Endometrium (tissue), 2 donors: ENCODE results near the gene UQCRH.
"Not testable (repeated sequence)": the region's sequence is repeated elsewhere in the genome, so short reads cannot be mapped to it uniquely, and the experiment has no call there.

ENCODE experiments used
- FAIRE-seq: peaks from 2 replicates; lab custom pipeline; 2012; peaks lifted over from hg19 to GRCh38; lab: Jason Lieb, UNC
- donor health status: control.
- donor health status: control.

UQCRH gene

DNA sequence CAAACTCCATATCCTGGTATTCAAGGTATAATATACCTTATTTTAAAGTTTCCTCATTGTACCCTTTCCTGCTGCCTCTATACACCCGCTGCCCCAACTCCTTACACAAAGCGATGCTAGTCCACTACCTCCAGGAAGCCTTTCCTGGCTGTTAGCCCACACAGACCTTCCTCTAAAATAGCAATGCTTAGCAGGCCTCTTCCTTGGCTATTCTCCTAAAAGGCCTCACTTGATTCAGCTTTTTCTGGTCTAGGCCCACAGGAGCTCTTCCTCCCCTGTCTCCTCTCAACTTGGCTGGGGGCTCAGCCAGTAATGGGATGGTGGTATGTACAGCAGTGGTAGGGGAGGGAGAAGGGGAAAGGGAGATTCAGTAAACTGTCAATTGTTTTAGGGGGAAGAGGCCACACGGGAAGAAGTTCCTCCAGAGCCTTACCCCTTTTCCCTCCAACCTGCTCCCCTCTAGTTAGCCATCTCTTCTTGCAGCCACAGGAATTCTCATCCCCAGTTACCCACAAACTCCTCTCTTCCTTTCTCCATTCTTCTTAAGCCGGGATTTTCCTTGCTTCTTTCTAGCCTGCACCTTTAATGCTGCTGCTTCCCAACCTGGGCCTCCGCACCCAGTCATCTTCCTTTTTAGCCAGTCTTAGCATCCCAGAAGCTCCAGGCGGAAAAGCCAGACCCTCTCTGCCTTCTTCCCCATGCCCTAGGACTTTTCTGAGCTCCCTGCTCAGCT is 2.7 kb upstream of the UQCRH start:
- no peak for FAIRE-seq

DNA sequence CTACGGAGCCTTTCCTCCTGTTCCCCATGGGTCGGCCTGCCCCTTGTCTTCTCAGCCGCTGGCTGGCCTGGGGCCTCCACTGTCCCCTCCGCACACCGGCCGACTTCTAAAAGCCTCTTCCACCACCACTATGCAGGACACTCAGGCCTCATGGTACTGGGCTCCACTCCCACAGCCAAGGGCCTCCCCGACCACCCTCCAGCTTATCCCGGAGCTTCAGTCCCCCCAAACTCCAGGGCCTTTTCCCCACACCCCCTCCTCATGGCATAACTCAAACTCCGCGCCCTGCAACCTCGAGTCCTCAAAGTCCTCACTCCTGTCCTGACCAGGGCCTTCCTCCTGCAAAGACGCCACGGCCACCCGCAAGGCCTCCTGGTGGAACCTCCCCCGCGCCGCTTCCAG is 2.1 kb upstream of the UQCRH start:
- no peak for FAIRE-seq

DNA sequence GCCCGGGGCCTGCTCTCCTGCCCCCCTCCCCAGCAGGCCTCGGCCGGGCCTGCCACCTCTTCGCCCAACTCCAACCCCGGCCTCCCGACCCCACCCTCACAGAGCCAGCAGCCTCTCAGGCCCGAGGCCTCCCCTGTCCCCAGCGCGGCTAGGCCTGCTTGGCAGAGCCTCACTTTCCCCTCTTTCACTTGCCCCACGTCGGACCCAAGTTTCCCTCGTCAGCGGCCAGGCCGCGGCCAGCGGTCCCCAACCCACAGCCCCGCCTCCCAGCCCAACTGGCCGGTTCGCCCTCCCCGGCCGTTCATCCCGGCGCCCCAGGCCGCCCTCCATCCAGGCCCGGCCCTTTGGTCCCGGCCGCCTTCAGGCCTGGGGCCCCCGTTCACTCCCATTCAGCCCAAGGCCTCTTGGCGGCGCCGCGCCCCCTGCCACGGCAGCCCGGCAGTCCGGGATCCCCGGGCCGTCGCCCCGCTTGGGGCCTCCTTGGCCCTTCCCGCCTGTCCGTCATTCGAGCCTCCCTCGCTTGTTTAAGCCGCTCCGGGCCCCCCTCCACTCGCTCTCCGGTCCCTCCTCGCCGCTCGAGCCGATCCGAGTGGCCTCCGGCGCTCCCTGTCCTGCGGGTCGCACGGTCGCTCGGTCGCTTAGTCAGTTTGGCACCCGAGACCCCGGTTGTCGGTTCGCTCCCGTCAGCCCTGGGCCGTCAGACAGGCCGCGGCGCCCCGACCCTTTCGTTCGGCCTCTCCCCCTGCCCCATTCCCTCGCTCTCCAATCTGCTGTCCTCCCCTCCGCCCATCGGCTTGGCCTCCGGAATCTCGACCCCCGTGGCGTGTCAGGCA is 1.5 kb upstream of the UQCRH start:
- no peak for FAIRE-seq

DNA sequence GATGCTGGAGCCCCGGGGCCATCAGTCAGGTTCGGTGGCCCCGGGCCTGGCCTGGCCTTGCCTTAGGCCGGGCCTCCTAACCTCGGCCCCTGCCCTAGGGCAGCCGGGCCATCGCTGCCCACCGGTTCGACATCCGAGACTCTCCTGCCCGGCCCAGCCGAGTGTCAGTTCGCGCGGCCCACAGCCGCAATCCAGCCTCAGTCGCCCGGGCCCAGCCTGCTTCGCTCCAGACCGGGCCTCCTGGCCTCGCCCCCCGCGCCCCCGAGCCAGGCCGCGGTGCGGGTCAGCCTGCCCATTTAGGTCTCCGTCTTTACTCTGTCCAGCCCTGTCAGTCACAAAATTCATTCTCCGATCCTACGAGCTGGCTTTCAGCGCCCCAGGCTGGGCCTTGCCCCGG is 859 bp upstream of the UQCRH start:
- FAIRE-seq: no peak

DNA sequence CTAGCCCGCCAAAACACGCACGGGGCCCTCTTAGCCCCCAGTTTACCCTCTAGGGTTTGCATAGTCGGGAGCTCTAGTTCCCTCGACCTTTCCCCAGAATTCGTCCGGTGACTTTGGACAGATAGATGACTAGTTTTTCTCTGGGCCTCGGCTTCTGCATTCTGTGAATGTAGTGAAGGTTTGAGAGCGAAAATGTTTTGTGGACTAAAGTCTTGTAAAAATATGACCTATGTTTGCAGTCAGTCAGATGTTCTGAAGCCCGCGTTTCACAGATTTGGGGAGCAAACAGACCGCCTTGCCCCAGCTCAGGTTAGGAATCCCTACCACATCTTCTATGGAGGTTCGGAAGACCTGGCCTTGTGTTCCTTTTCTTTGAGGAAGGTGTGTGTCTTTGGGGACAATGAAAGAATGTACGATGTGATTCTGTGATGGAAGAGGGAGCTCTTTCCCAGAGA is 401 bp downstream of the UQCRH start:
- no peak for FAIRE-seq

DNA sequence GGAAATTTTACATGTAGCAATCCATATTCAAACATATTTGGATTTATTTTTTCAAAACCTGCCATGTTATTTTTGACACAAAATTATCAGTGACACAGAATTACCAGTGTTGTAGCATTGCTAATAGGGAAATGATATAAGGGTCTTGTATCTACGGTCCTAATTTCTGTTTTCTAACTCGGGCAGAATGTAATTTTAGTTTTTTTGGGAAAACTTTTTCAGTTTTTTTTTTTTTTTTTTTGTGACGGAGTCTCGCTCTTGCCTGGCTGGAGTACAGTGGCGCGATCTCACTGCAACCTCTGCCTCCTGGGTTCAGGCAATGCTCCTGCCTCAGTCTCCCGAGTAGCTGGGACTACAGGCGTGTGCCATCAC is 2.6 kb downstream of the UQCRH start:
- no peak for FAIRE-seq

DNA sequence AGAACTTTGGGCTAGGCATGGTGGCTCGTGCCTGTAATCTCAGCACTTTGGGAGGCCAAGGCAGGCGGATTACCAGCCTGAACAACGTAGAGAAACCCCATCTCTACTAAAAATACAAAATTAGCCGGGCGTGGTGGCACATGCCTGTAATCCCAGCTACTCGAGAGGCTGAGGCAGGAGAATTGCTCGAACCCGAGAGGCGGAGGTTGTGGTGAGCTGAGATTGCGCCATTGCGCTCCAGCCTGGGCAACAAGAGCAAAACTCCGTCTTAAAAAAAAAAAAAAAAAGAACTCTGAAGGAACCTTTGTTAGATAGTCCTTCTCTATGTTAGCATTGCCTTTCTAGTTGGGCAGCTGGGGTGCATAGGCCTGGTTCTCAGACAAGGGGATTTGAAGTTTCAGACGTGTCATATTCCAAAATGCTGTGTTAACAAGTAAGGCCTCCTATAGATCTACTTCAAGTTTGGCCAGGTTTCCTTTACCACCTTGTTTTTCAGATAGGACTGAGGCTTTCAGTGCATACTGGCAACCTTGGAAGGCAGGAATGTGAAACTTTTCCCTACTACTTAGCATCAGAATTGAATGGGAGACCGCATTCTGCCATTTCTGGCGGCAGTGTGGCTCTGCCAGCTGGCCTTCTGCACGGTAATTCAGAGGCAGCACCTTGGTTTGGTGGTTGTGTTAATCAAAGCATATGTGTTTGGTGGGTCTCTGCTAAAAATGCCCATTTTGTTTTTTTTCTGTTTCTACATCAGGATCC is 6.1 kb downstream of the UQCRH start:
- no peak for FAIRE-seq

DNA sequence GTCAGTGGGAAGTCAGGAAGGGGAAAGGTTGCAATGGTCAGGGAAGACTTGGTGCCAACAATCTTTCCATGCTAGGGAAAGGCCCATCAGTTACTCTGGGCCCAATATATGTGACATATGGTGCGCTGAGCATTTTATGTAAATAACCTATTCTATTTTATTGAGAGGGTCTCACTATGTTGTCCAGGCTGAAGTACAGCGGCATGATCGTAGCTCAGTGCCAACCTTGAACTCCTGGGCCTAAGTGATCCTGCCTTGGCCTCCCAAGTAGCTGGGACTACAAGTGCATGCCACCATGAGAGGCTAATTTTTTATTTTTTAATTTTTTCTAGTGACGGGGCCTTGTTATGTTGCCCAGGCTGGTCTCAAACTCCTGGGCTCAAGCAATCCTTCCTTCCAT is 6.8 kb downstream of the UQCRH start:
- FAIRE-seq: no peak

DNA sequence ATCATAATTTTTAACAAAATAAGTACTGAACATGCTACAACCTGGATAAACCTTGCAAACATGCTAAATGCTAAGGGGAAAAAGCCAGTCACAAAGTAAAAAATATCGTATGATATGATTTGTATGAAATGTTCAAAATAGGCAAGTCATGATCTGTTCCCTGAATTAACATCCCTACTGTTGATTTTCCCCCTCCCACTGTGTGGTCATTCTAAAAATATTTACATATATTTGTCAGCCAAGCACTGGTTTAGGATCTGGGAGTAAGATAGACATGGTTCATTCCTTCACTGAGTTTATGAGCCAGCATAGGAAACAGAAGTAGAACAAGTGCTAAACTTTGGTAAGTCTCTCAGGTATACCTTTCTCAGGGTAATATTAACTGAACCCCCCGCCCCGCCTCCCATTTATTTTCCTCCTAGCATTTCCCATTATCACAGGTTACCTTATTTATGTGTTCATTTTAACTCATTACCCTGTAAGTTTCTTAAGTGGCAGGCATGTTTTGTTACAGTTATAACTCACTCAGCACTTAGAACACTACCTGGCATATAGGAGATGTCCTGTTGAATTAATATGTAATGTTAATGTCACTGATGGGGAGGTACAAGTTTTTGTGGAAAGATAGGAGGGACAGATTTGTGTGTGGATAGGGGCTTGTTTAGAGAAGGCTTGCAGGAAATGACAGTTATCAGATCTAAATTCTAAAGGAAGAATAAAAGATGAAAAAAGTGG is 12.3 kb downstream of the UQCRH start:
- no peak for FAIRE-seq

DNA sequence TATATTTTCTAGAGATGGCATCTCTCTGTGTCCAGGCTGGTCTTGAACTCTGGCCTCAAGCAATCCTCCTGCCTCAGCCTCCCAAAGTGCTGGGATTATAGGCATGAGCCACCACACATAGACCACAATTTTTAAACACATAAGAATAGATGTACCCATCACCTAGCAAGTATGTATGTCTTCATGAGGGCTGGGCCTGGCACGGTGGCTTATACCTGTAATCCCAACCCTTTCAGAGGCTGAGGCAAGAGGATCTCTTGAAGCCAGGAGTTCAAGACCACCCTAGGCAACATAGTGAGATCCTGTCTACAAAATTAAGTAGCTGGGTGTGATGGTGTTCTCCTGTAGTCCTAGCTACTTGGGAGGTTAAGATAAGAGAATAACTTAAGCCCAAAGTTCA is 13.8 kb downstream of the UQCRH start:
- no peak for FAIRE-seq

DNA sequence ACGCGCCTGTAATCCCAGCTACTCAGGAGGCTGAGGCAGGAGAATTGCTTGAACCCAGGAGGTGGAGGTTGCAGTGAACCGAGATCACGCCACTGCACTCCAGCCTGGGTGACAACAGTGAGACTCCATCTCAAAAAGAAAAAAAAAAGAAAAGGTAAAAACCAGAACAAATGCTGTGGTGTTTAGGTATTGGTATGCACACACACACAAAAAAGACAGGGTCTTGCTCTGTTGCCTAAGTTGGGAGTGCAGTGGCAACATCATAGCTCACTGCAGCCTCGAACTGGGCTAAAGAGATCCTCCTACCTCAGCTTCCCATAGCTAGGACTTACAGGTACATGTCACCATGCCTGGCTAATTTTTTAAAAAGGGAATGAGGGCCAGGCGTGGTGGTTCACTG is 15.8 kb downstream of the UQCRH start:
- not testable (repeated sequence) for FAIRE-seq

DNA sequence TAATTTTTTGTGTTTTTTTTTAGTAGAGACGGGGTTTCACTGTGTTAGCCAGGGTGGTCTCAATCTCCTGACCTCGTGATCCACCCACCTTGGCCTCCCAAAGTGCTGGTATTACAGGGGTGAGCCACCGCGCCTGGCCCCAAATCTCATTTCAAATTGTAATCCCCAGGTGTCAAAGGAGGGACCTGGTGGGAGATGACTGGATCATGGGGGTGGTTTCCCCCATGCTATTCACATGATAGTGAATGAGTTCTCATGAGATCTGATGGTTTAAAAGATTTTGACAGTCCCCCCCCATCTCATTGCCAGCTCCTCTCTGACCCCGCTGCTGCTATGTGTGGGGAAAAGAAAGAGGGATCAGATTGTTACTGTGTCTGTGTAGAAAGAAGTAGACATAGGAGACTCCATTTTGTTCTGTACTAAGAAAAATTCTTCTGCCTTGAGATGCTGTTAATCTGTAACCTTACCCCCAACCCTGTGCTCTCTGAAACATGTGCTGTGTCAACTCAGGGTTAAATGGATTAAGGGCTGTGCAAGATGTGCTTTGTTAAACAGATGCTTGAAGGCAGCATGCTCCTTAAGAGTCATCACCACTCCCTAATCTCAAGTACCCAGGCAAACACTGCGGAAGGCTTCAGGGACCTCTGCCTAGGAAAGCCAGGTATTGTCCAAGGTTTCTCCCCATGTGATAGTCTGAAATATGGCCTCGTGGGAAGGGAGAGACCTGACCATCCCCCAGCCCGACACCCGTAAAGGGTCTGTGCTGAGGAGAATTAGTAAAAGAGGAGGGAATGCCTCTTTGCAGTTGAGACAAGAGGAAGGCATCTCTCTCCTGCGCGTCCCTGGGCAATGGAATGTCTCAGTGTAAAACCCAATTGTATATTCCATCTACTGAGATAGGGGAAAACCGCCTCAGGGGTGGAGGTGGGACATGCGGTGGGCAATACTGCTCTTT is 16.7 kb downstream of the UQCRH start:
- FAIRE-seq: not testable (repeated sequence)

DNA sequence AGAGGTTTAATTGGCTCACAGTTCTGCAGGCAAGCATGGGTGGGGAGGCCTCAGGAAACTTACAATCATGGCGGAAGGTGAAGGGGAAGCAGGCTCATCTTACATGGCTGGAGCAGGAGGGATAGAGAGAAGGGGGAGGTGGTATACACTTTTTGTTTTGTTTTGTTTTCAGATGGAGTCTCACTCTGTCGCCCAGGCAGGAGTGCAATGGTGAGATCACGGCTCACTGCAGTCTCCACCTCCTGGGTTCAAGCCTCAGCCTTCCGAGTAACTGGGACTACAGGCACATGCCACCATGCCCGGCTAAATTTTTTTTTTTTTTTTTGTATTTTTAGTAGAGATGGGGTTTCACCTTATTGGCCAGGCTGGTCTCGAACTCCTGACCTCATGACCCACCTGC is 18.7 kb downstream of the UQCRH start:
- FAIRE-seq: not testable (repeated sequence)

DNA sequence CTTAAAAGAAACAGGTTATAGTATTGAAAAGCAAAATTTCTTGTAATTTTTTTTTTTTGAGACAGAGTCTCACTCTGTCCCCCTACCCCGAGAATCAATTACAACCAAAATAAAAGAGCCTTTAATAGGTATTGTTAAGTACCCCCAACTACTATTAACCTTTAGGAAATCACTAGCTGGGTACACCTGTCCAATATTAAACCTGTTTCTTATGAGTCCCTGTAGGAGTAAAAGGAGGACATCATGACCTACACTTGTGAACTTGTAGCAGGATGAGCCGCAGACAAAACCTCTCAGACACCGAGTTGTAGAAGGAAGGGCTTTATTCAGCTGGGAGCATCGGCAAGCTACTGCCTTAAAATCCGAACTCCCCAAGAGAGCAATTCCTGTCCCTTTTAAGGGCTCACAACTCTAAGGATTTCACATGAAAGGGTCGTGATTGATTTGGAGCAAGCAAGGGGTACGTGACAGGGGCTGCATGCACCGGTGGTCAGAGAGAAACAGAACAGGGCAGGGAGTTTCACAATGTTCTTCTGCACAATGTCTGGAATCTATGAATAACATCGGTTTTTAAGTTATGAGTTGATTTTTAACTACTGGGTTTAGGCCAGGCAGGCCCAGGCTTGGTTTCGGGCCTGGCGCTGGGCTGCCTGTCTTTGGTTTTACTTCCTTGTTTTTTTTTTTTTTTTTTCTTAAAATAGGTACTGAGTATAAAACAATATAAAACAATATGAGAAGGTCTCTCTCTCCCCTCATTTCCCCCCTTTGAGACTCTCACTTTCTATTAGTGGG is 22.0 kb downstream of the UQCRH start:
- FAIRE-seq: not testable (repeated sequence)

DNA sequence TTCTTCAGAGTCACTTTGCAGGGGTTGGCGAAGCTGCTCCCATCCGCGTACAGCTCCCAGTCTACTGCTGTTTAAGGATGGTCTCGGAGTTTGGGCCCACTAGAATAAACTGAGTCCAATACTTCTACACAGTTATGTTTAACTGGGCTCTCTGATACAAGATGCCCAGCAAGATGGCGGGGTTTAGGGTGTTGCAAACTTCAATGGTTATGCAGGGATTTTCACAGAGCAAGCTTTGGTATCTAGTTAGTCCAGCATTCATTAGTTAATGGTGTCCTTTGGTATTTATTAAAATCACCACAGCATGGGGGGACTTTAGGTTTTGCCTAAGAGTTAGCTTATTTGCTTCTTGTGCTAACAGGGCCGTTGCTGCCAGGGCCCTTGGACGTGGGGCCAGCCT is 24.7 kb downstream of the UQCRH start:
- FAIRE-seq: not testable (repeated sequence)

DNA sequence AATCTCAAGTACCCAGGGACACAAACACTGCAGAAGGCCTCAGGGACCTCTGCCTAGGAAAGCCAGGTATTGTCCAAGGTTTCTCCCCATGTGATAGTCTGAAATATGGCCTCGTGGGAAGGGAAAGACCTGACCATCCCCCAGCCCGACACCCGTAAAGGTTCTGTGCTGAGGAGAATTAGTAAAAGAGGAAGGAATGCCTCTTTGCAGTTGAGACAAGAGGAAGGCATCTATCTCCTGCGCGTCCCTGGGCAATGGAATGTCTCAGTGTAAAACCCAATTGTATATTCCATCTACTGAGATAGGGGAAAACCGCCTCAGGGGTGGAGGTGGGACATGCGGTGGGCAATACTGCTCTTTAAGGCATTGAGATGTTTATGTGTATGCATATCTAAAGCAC is 26.3 kb downstream of the UQCRH start:
- not testable (repeated sequence) for FAIRE-seq

DNA sequence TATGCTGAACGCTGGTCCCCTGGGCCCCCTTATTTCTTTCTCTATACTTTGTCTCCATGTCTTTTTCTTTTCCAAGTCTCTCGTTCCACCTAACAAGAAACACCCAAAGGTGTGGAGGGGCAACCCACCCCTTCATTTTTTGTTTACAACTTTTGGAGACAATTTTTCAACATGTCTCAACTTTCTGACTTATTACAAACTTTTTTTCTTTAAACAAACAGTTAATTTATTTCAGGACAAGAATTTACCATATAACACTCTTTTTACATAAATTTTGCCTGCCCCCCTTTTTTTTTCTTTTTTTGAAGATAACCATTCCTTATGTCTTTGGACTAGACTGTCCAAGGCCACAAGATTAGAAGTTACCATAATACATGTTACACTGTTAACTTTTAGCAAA is 26.9 kb downstream of the UQCRH start:
- FAIRE-seq: not testable (repeated sequence)

DNA sequence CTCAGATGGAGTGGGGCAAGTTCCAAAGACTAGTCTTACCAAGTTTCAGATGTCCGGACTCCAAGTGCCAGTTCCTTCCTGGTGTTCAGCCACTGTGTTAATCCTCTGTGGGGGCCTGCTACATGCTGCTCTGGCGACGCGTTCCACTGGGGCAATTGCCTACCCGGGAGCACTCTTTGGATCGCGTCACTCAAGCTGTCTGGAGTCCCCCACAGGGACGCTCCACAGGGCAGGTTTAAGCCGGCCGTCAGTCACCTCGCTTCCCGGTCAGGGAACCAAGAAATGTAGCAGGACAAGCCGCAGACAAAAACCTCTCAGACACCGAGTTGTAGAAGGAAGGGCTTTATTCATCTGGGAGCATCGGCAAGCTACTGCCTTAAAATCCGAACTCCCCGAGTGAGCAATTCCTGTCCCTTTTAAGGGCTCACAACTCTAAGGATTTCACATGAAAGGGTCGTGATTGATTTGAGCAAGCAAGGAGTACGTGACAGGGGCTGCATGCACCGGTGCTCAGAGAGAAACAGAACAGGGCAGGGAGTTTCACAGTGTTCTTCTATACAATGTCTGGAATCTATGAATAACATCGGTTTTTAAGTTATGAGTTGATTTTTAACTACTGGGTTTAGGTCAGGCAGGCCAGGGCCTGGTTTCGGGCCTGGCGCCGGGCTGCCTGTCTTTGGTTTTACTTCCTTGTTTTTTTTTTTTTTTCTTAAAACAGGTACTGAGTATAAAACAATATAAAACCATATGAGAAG is 28.5 kb downstream of the UQCRH start:
- FAIRE-seq: not testable (repeated sequence)

DNA sequence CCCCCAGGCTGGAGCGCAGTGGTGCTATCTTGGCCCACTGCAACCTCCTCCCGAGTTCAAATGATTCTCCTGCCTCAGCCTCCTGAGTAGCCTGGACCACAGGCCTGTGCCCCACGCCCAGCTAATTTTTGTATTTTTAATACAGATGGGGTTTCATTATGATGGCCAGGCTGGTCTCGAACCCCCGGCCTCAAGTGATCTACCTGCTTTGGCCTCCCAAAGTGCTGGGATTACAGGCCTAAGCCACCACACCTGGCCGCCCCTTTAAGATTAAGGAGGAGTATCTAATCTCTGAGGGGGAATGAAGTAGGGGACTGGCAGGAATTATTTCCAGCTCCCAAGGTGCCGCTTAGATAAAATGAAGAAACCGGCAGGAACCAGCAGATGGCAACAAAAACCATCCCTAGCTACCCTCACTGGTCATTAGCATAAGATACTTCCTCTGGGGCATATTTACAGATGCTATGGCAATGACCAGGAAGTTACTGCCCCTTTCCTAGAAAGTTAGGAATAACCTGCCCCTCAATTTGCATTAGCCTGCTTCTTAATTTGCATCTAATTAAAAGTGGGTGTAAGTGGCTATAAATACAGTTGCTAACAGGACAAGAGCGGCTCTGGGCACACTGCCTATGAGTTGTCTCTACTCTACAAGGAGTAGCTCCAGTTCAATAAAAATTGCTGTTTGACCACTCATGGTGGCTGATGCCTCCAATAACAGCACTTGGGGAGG is 30.0 kb downstream of the UQCRH start:
- FAIRE-seq: no peak
